Ishikawa (cell line): Measurements from ENCODE around the gene OR2V1.

ENCODE experiments used
- CEBPB ChIP-seq: IDR thresholded peaks from 2 replicates; pipeline ENCODE4 v1.6.1; 2012
- CREB1 ChIP-seq: IDR thresholded peaks from 2 replicates; pipeline ENCODE4 v1.6.1; 2012; ENCODE audit warnings: low read depth
- EGR1 ChIP-seq: IDR thresholded peaks from 2 replicates; pipeline ENCODE4 v1.6.1; 2012
- EP300 ChIP-seq: IDR thresholded peaks from 2 replicates; pipeline ENCODE4 v1.6.1; 2012; ENCODE audit warnings: borderline replicate concordance
- FOXM1 ChIP-seq: IDR thresholded peaks from 2 replicates; pipeline ENCODE4 v1.6.1; 2012; ENCODE audit warnings: low read depth, borderline replicate concordance
- MAX ChIP-seq: IDR thresholded peaks from 2 replicates; pipeline ENCODE4 v1.6.1; 2012
- NFIC ChIP-seq: IDR thresholded peaks from 2 replicates; pipeline ENCODE4 v1.6.1; 2012
- RAD21 ChIP-seq: IDR thresholded peaks from 2 replicates; pipeline ENCODE4 v1.6.1; 2012; ENCODE audit warnings: low read depth
- REST ChIP-seq: IDR thresholded peaks from 2 replicates; pipeline ENCODE4 v1.6.1; 2012; ENCODE audit warnings: low read depth, mild to moderate bottlenecking
- TAF1 ChIP-seq: IDR thresholded peaks from 2 replicates; pipeline ENCODE4 v1.6.1; 2012; ENCODE audit warnings: low read depth, mild to moderate bottlenecking
- TCF12 ChIP-seq: IDR thresholded peaks from 2 replicates; pipeline ENCODE4 v1.6.1; 2012; ENCODE audit warnings: low read depth
- TEAD4 ChIP-seq: IDR thresholded peaks from 2 replicates; pipeline ENCODE4 v1.6.1; 2012
- USF1 ChIP-seq: IDR thresholded peaks from 2 replicates; pipeline ENCODE4 v1.6.1; 2012
- YY1 ChIP-seq: IDR thresholded peaks from 2 replicates; pipeline ENCODE4 v1.6.1; 2012; ENCODE audit warnings: low read depth
- ZBTB7A ChIP-seq: IDR thresholded peaks from 2 replicates; pipeline ENCODE4 v1.6.1; 2012; ENCODE audit warnings: low read depth

OR2V1 gene

GRCh38 chr5:181084621-181085195 lies 46.3 kb downstream of the OR2V1 start:
- TF ChIP-seq EGR1 (no peak), YY1 (no peak), ZBTB7A (no peak), REST (no peak), USF1 (no peak), CEBPB (no peak), RAD21 (no peak)

- TF ChIP-seq EGR1 = no peak
These were observed 49.0 kb downstream of the OR2V1 start for GRCh38 chr5:181081989-181082388.

- TF ChIP-seq TEAD4 (no peak), EGR1 (no peak), CREB1 (no peak), REST (no peak), USF1 (no peak), TCF12 (no peak), FOXM1 (no peak), EP300 (no peak), YY1 (no peak), MAX (no peak), ZBTB7A (no peak), CEBPB (no peak), NFIC (no peak), TAF1 (no peak), RAD21 (no peak)
These were observed 54.0 kb downstream of the OR2V1 start for GRCh38 chr5:181076920-181077319.
